Measurements from ENCODE around the gene DCPS. TPM values are rescaled to one million over a fixed set of nuclear protein-coding genes. Genes with fewer than 3 reads are reported as not detected.
A peak's percentile ranks its signal among the peaks of the same experiment; 100 is the strongest.

DCPS gene
- total and polyA plus RNA-seq, 8 donors = 16.4 to 24.4 (median 21.5) TPM

- no peak for TF ChIP-seq CTCF (IDR thresholded peaks at IDR 0.05)
- H3K9me3 ChIP-seq = no peaks in the 10 kb centered on the region
- H3K4me3 ChIP-seq = no peak overlapping the region
- ATAC-seq (peak; percentile 6), DNase-seq (no peak)
- peaks cover 0 to 45% of the 10 kb centered on the region in 2 donors for H3K36me3 ChIP-seq
- intact Hi-C loops (cut with DNase I) = no loop called here
- H3K27ac ChIP-seq = no peak overlapping the region
- peaks cover 15 to 35% of the 10 kb centered on the region in 2 donors for H3K4me1 ChIP-seq
- no peaks in the 10 kb centered on the region for H3K27me3 ChIP-seq
These were observed 34.6 kb downstream of the DCPS start for GRCh38 chr11:126338346-126339055.

DNA sequence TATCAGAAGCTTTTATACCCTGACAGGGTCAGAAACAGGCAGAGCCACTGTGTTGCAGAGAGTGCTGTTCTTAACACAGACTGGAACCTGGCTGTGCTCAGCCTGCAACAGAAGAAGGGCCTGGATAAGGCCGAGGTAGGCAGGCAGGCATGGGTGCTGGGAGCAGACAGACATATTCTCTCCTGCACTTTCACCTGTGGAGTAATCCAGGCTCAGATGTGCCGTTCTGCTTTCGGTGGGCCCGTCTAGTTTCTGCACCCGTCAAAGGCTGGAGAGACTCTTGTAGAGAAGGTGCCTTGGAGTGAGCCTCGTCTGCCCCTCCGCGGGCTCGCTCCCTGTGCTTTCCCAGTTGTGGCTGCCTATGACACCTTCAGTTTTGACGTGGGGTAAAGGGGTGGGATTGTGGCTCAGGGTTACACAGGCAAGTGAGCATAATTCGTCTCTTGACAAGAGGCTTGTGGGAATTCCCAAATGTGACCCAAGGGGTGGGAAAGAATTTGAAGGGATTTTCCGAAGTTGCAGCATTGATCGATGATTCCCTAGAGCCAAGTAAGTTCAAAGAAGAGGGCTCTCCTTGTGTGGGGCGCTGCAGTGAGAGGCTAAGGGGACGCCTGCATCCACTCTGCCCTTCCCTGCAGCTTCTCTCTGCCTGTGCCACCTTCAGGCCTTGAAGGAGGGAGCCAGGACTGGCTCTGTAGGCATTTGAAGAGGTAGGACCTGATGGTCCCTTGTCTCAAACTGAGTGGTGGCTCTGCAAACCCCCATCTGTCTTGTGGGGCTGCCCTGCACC lies 35.4 kb downstream of the DCPS start:
- peaks cover 0 to 51% of the 10 kb centered on the region in 2 donors for H3K36me3 ChIP-seq
- intact Hi-C loops (cut with DNase I) = no loop called here
- peaks cover 15 to 35% of the 10 kb centered on the region in 2 donors for H3K4me1 ChIP-seq
- no peaks in the 10 kb centered on the region for H3K9me3 ChIP-seq
- TF ChIP-seq CTCF (IDR thresholded peaks at IDR 0.05) = no peak
- no peaks in the 10 kb centered on the region for H3K27me3 ChIP-seq
- H3K27ac ChIP-seq = no peak overlapping the region
- no peak overlapping the region for H3K4me3 ChIP-seq
- DNase-seq (no peak), ATAC-seq (peak; percentile 34)

DNA sequence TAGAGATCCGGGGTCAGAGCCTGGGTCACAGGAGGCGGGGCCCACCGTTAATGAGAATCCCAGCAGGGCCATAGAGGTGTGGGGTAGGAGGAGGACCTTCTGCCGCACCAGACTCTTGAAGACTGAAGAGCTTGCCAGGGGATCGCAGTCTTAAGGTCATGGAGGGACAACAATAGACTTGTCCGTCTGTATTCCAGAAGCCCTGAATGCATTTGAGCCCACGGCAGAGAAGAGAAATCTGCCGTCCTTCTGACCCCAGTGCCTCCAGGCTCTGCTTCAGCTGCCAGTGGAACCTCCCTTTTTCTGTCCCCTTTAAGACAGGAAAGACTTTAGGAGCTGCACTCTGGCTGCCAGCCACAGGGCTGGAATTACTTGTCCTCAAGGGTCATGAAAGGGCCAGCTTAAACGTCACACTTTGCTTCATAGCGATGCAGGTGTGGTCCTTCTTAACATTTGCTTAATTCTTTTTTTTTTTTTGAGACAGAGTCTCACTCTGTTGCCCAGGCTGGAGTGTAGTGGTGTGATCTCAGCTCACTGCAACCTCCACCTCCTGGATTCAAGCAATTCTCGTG lies 36.1 kb downstream of the DCPS start:
- H3K27ac ChIP-seq = peak overlapping the region in 1 of 2 donors; percentile 37

GRCh38 chr11:126340960-126341606 lies 37.2 kb downstream of the DCPS start:
- no peaks in the 10 kb centered on the region for H3K9me3 ChIP-seq
- no peak for TF ChIP-seq CTCF (IDR thresholded peaks at IDR 0.05)
- H3K27ac ChIP-seq = no peak overlapping the region
- ATAC-seq (no peak), DNase-seq (no peak)
- no peaks in the 10 kb centered on the region for H3K27me3 ChIP-seq
- peaks cover 0 to 64% of the 10 kb centered on the region in 2 donors for H3K36me3 ChIP-seq
- H3K4me1 ChIP-seq = peaks cover 15 to 45% of the 10 kb centered on the region in 2 donors
- H3K4me3 ChIP-seq = no peak overlapping the region
- intact Hi-C loops (cut with DNase I) = no loop called here

More for the DNA sequence above, 36.1 kb downstream of the DCPS start:
- Histone ChIP-seq H3K36me3 (peaks cover 0 to 56% of the 10 kb centered on the region in 2 donors), H3K27me3 (no peaks in the 10 kb centered on the region), H3K4me1 (peaks cover 15 to 38% of the 10 kb centered on the region in 2 donors), H3K4me3 (no peak overlapping the region), H3K9me3 (no peaks in the 10 kb centered on the region)
- intact Hi-C loops (cut with DNase I) = no loop called here
- DNase-seq = peak in 2 of 4 donors; percentile 64 to 81
- peak; percentile 79 for ATAC-seq
- TF ChIP-seq CTCF (IDR thresholded peaks at IDR 0.05) = no peak

All from left lung (tissue), 10 donors.